Measurements from ENCODE around the gene KDM4C.
A peak's percentile ranks its signal among the peaks of the same experiment; 100 is the strongest.
"Not testable (repeated sequence)": the region's sequence is repeated elsewhere in the genome, so short reads cannot be mapped to it uniquely, and the experiment has no call there.

KDM4C gene

DNA sequence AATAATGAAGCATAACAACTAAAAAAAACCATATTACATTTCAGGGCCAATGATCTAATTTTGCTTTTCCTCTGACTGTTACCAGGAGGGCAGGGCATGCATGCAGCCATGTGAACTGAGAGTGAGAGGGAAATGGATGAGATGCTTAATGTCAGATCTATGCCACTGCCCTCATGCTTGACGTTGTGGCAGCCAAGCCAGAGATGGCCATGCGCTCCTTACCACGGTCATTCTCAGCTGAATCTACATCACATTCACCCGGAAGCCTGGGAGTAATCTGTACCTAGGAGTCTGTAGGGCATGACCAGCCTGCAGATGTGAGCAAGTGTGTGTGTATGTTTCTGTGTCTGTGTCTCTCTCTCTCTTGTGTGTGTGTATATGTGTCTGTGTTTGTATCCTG lies 183.7 kb downstream of the KDM4C start:
- DNase-seq: no peak

DNA sequence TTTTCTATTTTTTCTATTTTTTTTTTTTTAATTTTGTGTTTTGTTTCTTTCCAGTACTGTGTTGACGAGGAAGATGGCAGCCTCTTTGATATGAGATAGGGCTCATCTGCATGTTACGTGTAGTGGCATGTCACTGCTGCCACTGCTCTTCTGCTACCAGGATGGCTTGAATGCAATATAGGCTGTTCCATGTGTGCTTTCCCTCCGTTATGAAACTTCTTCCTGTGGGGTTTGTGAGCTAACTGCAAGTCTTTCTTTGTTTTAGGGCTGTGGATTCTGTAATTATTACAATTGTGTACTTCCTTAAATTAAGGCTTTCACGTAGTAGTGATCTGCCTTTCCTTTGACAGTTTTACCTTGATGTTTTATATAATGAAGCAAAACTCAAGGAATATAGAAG lies 184.6 kb downstream of the KDM4C start:
- no peak for DNase-seq

DNA sequence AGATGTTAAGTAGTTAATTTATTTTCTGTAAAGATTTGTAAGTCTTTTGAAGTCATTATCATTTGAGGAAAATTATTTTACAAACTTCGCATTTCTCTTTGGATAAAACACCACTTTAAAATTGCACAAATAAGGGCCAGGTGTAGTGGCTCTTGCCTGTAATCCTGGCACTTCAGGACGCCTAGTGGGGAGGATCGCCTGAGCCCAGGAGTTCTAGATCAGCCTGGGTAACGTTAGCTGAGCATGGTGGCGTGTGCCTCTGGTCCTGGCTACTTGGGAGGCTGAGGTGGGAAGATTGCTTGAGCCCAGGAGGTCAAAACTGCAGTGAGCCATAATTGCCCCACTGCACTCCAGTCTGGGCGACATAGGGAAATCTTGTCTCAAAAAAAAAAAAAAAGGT lies 185.5 kb downstream of the KDM4C start:
- no peak for DNase-seq

DNA sequence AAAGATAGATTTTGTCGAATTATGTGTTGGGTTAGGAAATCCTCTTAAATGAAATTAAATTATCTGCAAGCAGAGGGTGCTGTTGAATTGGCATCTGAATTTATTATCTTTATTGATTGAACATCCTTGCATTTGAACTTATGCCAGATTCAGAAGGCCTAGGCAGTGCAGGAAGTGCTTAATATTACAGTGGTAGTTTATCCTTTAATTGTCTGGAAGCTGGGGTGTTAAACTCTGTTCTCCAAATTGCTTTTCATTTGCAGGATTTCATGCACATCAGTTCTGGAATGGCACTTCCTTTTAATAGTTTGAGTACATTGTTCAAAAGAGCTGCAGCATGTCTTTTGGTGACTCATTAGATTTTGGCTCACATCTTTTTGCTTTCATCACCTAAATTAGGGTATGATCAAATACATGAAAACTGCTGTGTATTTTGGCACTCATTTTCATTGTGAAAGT lies 186.3 kb downstream of the KDM4C start:
- DNase-seq: no peak

DNA sequence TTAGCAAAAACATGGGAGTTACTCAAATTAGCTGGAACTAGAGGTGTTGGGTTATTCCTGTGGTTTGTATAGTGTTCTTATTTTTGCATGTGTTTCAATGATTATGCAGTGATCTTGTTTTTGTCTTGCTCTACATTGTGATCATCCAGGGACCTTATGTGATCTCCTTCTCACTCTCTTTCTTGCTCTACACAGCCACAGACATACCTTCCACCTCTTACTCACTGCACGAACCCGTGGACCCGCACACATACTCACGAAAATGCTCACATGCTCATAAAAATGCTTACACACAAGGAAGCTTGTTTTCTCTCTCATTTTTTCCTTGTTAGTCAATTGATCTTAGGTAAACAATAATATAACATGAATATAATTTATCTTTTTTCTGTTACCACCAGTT lies 187.1 kb downstream of the KDM4C start:
- no peak for DNase-seq

DNA sequence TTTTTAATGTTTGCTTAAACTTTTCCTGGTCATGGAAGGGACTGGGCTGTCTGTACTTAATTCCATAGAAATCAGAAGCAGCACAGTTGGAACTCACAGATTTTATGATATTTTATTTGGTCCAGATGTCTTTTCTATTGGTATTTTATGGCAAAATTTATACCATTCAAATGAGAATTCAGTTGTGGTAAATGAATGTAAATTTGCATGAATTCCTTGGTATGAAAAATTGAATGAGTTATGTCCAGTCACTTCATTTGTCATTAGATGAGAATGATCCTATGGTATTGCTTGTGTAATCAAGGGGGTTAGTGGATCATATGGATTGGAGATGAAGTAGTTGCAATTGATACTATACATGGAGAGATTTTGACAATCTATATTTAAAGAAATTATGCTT lies 188.0 kb downstream of the KDM4C start:
- no peak for DNase-seq

DNA sequence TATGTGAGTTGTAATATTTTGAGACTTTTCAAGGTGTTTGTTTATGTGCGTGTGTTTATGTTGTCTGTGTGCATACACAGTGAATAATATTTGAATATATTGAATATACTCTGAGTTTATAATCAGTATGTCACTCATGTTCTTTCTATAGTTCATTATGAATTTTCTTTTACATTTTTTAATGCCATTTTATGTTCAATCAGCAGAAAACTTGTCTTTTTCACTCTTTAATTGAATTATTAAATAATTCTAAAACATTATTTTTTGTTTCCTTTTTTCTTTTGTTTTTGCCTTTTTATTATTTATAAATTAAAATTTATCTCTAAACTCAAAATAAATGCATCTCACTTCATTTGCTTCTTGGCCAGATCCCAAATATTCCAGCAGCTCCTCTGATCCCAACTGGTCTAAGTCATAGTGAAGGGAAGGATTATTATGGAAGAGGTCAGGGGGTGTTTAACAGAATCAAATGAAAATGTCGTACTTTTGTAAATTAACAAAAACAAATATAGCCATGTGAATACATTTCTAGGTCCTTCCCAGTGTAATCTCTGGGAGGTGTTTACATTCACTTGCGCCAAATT lies 188.9 kb downstream of the KDM4C start:
- DNase-seq: no peak

DNA sequence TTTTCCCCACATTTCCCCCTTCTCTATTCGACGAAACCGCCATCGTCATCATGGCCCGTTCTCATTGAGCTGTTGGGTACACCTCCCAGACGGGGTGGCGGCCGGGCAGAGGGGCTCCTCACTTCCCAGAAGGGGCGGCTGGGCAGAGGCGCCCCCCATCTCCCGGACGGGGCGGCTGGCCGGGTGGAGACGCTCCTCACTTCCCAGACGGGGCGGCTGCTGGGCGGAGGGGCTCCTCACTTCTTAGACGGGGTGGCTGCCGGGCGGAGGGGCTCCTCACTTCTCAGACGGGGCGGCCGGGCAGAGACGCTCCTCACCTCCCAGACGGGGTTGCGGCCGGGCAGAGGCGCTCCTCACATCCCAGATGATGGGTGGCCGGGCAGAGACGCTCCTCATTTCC lies 191.1 kb downstream of the KDM4C start:
- DNase-seq: not testable (repeated sequence)

DNA sequence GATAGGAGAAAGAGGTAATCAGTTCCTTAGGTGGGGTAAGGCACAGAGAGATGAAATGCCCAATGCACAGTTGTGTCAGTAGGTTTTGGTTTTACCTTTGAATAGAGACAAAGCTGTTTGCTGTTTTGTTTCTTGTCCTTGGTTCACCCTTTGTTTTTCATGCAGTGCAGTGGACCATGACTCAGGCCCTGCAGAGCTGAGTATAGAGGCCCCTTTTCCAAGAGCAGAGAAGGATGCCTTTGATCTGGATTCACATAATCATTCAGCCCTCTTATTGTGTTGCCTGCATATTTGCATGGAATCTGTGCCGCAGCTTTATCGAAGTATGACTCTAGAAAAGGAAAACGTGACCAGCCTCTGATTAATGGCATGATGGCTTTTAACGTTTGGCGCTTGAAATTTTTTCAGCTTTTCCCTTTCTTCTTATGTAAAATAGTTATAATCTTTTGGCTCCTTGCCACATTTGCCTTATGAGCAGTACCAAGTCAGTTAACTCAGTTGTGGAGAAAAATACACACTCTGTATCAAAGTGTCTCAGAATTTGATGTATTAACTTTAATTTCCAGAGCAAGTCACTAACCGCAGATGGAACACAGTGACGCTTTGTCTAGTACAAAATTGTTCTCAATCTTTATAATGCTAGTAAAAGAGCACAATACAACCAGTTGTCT lies 197.6 kb downstream of the KDM4C start:
- DNase-seq: no peak

DNA sequence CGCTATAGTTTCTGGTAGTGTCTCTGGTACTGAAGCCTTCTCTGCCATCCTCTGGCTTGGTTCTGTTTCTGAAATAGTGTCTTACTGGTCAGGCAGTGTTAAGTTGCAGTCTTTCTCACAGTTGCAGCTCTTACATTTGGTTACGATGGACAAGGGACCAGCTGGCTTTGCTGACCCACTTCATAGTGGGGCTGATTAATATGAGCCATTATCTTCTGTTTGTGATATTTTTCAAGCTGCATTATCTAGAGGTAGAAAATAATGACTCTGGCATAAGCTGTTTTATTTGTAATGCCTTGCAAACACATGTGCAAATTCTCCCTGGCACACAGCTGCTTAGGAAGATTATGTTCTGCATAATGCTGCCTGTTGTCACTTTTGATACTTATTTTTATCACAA lies 199.1 kb downstream of the KDM4C start:
- no peak for DNase-seq

DNA sequence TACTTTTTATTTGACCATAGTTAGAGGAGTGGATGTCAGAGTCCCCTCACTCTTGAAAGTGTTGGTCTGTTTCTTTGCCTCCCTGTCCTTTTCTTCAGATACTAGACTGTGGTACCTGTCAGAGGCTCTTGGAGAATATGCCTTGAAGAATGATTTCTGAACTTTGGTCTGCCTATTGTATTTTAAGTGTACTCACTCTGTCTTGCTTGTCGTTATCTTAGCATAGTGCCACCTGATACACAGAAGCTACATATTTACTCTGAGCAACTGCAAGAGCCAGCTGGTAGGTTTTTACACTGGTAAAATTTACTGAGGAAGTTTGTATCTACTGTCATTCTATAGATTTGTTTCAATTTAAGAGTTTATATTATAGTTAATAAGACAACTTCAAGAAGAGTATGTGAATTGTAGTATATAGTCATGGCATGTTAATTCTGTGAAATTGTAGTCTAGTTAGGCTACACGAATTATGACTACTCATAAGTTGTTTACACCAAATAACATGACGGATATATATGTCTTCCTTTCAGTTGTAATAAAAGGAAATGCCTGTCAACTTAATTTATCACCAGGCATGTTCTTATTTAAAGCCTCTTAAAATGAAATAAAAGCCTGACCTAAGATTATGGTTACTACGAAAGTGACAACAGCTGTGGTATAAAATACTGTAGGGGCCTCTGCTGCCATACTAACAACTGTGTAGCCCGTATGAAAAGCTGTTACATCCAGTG lies 201.7 kb downstream of the KDM4C start:
- DNase-seq: no peak

DNA sequence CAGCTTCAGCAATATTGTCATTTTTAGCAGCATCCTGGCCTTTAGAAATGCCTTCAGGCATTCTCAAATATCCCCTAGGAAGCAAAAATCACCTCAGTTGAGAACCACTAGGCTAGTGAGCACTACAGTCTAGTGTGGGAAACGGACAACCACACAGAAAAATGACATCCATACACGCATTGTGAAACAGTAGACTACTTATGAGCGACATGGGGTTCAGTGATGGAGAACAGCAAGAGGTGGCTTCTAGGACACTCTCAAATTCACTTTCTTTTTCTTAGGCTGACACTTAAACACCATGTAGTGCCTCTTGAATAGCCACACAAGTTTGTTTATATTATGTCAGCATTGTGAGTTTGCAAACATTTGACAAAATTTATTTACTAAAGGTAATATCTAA lies 203.0 kb downstream of the KDM4C start:
- no peak for DNase-seq

DNA sequence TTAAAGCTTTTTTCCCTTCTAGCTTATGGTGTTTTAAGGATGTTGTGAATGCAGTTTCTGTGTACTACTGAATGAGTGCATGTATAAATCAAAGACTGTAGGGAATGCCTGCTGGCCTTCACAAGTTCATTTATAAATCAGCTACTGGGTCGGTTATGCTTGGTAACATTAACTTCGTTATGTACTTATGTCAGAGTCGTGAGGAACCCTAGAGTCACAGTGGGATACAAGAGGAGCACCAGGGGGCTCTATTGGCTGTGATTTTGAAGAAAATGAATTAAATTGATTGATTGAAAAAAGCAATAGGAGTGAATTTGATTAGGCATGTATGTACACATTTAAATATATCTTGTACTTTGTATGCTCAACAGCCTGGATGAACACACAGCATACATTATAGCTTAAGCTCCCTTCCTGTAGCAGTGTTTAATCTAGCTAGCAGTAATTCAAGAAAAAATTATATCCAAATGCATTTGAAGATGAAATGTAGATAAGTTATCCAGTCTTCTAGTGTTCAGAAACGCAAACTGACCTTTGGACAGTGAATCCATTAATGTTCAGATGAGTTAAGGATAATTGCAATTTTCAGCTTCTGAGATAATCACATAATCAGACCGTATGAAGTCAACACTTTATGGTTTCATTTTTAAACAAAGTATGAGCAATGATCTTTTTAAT lies 204.2 kb downstream of the KDM4C start:
- DNase-seq: no peak

DNA sequence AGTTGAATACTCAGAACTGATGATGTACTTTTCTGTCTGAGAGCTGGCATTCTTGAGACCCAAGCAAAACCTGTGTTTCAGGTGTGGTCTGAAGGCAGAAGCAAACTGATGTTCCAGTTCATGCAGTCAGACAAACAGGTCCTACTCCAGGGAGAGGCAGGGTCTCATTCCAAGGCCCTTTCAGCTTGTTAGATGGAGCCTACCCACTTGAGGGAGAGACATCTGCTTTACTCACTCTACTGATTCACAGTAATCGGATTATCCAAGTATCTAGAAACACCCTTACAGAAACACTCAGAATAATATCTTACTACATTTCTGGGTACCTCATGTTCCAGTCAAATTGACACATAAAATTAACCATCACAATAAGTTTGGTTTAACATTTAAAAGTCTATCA lies 207.8 kb downstream of the KDM4C start:
- no peak for DNase-seq

DNA sequence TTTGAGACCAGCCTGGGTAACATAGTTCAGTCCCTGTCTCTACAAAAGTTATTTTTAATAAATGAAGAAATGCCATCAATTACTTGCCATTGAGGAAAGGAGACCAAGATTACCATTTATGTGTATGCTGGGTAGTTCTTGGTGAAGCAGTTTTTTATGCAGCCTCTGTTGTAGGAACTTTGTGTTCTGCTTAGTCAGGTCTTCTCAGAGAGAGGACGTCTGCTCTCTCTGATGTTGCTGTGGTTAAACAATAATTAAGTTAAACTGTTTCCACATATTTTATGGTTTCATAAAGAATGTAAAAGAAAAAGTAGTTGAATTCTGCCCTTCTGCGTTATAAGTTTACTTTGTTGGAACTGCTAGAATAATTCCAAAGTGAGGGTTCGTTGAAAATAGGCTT lies 210.5 kb downstream of the KDM4C start:
- no peak for DNase-seq

DNA sequence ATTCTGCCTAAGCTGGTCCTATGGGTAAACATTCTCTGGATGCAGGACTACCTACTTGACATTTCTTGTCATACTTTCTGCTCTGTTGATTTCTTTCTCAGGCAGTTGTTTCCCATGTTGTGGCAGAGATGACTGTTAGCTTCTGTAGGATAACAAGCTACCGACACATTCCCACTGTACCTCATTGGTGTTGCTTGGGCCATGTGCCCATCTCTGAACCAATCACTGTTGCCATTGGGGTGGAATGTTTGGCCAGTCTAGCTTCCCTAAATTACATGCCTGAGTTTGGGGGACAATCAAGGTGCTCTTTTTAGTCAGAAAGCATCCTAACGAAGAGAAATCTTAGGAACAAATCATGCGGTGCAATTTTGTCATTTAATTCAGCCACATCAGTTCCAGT lies 212.0 kb downstream of the KDM4C start:
- no peak for DNase-seq

DNA sequence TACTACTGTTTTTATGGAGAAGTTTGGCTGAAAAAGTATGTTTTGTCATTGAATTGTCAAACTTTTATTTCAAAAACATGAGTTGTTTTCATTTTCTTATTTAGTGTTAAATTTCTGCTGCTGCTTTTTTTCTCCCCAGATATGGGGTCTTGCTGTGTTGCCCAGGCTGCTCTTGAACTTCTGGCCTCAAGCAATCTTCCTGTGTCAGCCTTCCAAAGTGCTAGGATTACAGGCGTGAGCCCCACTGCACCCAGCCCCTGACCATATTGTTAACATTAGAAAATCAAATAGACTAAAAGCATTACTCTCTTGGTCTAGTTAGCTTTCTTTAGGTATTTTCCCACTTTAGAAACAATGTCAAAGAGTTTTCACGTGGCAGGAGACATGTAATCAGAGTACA lies 215.3 kb downstream of the KDM4C start:
- no peak for DNase-seq

DNA sequence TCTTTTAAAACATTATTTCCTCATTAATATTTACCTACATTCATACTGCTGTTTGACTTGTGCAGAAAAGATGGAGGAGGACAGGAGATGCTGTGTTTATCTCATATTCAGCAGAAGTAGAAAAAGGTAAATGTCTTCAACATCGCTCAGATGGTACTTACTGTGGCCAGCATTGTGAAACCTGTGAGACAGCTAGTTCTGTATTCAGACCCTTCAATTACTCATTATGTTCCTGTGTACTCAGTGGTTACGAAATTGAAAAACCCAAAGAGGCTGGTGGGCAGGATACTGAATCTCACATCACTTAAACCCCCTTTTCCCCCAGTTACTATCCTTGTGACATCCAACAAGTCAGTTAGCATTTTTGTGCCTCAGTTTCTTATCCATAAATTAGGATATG lies 216.0 kb downstream of the KDM4C start:
- DNase-seq: peak; percentile 25

DNA sequence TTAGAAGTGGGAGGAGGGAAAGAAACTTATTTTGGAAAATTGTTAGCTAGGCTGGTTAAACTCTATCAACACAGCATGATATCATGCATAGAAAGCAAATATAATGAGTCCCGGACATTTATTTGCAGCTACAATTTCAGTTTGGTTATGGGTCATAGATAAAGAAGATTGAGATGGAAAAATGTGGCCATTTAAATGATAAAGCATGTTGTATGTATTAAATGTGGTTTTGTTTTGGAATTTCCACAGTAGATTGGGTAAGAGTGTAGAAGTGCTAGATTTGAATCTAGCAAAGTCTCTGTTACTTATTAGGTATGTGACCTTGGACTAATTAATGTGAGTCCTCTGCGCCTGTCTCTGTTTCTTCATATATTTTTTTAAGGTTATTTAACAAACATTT lies 217.4 kb downstream of the KDM4C start:
- no peak for DNase-seq

DNA sequence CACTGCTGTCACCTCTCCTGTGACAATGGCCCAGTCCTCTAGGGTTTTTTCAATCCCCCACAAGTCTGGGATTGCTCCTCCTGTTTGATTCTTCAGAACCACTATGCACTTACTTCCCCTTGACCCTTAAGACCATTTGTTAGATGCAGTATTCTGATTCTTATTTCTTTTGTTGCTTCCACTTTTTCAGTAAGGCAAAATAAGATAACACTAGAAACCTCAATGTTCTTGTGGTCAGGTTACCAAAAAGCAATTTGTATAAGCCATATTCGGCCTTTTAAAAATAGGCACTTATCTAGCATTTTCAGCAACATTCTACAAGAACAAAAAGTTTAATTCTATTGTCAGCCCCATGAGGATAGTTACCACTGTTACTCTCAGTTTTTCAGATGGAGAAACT lies 220.0 kb downstream of the KDM4C start:
- no peak for DNase-seq

DNA sequence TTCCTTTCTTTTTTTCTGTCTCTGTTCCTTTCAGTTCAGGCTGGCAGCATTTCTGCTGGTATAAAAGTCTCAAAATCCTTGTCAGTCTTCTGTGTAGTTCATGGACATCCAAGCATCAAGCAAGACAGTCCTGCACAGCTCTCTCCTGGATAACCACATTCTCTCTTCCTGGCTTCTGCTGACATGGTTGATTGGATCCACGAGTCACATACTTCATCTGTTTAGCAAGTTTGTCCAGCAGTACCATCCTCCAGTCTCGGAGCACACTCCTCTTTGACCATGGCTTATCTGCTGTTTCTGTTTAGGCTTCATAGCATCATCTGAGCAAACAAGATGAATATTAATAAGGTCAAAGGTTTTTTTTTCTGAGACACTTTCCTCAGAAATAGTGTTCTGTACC lies 220.8 kb downstream of the KDM4C start:
- DNase-seq: no peak

DNA sequence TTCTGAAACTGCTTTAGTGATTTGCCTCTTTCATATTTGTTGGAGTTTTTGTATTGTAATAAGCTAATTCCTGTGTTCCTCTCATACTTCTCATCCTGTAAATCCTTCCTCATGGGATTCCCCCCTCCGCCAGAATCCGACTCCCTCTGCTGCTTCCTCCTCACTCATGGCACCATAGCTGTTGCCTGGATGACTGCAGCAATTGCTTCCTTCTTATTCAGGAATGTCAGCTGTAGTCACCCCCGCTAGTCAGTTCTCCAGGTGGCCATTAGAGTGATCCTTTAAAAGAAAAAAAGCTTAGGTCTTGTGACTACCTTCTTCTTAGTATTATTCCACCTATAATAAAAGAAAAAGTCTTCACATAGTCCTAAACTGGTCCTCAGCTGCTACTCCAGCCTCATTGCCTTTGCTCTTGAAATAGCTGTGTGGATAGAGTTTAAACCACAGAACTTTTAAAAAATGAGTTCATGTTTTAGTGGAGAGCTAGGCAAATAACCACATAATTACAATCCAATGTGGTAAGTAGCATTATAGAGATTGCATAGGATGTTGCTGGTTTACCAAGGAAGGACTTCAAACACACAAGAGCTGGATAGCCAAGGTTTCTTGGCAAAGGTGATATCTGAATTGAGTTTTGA lies 227.3 kb downstream of the KDM4C start:
- no peak for DNase-seq

DNA sequence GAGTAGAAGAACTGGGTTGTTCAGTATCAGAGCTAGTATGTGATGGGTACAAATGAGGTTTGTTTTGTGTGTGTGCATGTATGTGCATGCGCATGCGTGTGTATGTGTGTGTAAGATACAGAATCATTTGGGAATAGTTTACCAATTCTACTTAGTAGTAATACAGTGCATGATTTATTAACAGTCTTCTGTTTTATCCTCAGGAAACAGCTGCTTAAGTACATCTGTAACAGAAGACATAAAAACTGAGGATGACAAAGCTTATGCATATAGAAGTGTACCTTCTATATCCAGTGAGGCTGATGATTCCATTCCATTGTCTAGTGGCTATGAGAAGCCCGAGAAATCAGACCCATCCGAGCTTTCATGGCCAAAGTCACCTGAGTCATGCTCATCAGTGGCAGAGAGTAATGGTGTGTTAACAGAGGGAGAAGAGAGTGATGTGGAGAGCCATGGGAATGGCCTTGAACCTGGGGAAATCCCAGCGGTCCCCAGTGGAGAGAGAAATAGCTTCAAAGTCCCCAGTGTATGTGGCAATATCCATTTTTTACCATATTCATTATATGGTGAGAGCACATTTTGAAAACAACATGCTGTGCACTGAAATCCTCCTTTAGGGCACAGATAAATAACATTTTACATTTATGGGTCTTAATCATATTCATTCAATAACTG lies 228.5 kb downstream of the KDM4C start:
- no peak for DNase-seq
